ENCODE results near the gene MVB12A. TPM values are rescaled to one million over a fixed set of nuclear protein-coding genes. Genes with fewer than 3 reads are reported as not detected.

The MVB12A gene
- total RNA-seq, 1 donor from 2014 or later, result 33.9 TPM

DNA sequence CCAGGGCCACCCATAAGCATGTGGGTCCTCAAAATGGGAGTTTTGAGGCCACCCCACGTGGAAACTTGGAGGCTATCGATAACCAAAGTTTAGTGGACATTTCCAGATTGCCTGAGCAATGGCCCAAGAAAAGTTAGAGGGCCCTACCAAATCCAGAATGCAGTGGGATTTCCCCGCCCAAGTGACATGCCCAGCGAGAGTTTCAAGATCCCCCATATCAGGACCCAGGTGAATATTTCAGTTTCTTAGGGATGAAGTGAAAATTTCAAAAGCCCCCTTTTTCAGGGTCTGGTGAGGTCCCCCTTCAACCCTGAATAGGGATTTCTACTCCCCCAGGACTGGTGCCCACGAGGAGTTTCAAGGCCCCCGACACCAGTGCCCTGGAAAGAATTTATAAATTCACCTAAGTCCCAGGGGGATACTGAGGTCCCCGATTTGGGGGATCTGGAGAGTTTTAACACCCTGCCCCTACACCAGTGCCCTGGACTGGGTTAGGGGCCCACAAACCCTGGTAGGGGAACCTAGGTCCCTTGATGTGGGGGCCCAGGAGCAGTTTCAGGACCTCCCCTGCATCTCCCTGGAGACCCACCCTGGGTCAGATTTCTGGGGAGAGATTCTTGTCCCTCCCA is 15.1 kb upstream of the MVB12A start:
- no peak for DNase-seq (ENCODE audit: low read depth in 2 of 2)

GRCh38 chr19:17405250-17406045 is 14.4 kb upstream of the MVB12A start, which contains the start of gene BST2:
Gene BST2, minus strand, starts transcription at chr19:17405630. Its CDS starts 55 bp downstream, at chr19:17405575.
- peak; percentile 66 to 93 for DNase-seq (ENCODE audit: low read depth in 2 of 2)

DNA sequence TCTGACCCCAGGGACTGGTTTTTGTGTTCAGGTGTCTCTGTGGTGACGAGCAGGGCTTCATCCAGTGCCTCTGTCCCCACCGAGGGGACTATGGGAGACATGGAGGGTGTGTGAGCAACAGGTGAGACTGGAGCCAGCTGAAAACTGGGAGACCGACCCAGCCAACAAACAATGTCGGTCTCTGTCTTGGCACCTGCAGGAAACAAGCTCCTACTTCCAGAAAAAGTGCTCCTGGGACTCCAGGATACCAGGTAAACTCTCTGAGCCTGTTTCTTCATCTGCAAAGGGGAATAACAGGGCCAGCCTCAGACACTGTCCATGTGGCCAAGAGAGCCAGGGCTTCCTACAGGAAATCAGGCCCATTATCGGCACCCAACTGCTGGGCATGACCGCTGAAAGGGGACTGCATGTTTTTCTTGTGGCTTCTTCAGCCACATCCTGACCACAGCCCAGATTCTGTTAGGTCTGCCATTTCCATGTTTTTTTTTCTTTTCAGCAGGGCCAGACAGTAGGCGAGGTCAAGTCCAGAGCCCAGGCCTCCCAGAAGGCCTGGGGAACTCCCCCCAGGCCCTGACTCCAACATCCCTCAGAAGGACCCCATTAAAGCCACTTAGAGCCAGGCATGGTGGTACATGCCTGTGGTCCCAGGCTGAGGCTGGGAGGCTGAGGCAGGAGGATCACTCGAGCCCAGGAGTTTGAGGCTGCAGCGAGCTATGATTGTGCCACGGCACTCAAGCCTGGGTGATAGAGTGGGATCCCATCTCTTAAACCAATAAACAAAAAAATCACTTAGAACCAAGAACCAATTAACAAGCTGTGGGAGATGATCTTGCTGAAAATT is 13.6 kb upstream of the MVB12A start:
- DNase-seq (ENCODE audit: low read depth in 2 of 2), result peak in 1 of 2 donors; percentile 41

DNA sequence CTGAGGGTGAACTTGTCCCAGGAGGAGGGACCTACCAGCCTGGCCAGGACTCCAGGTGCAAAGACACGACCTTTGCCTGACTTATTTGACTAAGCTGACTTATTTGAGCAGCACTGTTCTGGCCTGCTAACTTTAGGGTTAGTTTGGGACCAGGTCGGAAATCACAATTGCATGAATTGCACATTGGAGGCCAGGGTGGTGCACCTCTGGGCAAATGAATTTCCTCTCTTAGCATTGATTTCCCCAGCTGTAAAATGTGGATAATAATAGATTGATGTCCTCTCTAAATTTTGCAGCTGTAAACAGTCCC is 13.0 kb upstream of the MVB12A start:
- DNase-seq (ENCODE audit: low read depth in 2 of 2), result no peak

GRCh38 chr19:17409990-17410389 is 9.9 kb upstream of the MVB12A start:
- no peak for DNase-seq (ENCODE audit: low read depth in 2 of 2)

DNA sequence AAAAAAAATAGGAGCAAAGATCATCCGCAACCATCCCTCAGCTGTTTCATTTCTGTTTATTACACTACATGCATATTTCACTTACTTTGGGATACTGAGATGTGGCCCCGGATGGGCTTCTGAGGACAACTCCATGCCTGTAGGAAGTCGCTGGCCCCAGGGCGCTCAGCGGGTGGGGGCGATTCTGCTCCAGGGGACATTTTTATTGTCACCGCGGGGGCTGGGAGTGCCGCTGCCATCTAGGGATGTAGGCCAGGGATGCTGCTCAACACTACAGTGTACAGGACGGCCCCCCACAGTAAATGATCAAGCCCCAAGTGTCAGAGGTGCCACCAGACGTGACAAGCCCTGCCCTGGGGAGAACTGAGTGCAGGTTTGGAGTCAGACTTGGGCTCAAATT is 8.0 kb upstream of the MVB12A start:
- DNase-seq (ENCODE audit: low read depth in 2 of 2), result no peak

DNA sequence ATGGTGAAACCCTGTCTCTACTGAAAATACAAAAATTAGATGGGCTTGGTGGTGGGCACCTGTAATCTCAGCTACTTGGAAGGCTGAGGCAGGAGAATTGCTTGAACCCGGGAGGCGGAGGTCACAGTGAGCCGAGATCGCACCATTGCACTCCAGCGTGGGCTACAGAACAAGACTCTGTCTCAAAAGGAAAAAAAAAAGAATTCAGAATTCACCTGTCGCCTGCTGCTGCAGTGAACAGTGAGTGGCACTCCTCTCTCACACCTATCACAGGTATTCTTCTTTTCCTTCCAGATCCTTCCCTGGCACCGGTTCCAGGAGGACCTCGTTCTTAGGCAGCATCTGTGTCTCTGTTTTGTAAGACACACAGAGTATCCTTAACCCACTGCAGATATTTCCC is 5.8 kb upstream of the MVB12A start:
- no peak for DNase-seq (ENCODE audit: low read depth in 2 of 2)

DNA sequence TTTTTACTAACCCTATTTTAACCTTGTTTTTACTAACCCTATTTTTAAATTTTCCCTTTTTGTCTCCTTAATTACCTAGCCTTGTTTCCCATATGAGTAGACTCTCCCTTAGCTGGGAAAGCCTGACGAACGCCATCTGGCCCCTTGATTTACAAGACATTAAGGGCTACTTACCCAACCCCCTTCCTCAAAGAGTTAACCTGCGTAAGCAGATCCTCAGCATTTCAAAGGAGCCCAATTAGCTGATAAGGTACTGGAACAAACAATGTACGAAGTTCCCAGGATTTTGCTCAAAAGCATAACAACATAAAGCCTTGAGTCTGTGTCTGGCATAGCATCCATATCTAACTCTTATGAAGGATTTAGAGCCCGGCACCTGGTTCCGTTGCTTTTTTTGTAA is 4.7 kb upstream of the MVB12A start:
- DNase-seq (ENCODE audit: low read depth in 2 of 2), result no peak

DNA sequence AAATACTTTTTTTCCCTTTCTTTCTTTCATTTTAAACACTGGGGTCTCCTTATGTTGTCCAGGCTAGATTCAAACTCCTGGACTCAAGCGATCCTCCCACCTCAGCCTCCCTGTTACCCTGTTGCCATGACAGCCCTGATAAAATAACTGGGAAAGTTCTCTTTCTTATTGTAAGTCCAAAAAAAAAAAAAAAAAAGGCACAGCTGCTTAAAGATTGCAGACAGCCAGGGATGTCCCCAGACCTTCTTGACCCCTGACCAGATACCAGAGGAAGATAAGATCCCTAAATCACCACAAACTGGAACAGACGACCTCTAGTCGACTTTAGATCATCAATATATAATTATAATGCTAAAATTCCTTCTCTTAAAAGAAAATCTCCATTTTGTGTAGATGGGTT is 1.1 kb upstream of the MVB12A start:
- DNase-seq (ENCODE audit: low read depth in 2 of 2), result no peak

DNA sequence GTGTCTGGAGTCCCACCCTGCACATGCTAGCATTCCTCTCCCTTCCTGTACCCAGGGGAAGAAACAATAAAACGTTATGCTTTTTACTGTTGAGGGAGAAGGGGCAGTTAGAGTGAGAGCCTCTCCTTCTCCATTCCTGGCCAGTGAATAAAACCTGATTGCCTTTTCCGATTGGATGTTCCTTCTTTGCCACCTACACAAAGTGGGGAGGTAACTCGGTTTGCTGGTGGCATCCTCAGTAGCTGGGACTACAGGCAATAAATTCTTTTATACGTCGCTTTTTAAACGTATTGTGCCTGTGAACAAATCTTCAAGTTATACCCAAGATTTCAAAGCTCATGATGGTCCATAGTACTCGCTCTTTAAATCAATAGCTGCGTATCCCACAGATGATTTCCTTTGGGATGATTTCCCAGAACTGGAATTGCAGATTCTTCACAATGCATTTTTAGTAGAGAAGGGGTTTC is 660 bp upstream of the MVB12A start:
- DNase-seq (ENCODE audit: low read depth in 2 of 2), result no peak

GRCh38 chr19:17420475-17420924 is 653 bp downstream of the MVB12A start:
- DNase-seq (ENCODE audit: low read depth in 2 of 2), result peak; percentile 51 to 60

- no peak for DNase-seq (ENCODE audit: low read depth in 2 of 2)
These were observed 2.1 kb downstream of the MVB12A start for GRCh38 chr19:17421942-17422341.

DNA sequence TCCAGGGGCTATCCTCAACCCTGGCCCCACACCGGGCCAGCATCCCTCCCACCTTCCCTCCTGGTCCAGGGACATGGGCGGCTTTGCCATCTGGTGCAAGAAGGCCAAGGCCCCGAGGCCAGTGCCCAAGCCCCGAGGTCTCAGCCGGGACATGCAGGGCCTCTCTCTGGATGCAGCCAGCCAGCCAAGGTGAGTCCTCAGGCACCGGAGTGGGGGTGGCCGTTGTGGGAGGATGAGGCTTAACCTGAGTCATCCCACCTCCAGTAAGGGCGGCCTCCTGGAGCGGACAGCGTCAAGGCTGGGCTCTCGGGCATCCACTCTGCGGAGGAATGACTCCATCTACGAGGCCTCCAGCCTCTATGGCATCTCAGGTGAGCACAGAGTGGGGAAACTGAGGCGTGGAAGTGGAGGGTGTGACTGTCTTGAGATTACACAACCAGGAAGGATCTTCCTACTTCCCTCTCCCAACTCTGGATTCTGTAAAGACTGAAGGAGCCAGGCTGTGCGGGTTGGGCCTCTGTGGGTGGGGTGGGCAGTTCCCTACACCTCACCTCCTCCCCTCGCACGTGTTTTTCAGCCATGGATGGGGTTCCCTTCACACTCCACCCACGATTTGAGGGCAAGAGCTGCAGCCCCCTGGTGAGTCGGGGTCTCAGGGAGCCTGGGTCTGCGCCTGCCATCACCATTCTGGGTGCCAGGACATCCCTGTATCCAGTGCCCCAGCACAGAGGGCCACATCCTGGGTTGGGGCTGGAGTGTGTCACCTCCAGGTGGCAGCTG is 3.8 kb downstream of the MVB12A start:
- no peak for DNase-seq (ENCODE audit: low read depth in 2 of 2)

- DNase-seq (ENCODE audit: low read depth in 2 of 2), result peak in 1 of 2 donors; percentile 27
These were observed 5.0 kb downstream of the MVB12A start for GRCh38 chr19:17424743-17425365.

- no peak for DNase-seq (ENCODE audit: low read depth in 2 of 2)
These were observed 9.8 kb downstream of the MVB12A start for GRCh38 chr19:17429641-17430113.

DNA sequence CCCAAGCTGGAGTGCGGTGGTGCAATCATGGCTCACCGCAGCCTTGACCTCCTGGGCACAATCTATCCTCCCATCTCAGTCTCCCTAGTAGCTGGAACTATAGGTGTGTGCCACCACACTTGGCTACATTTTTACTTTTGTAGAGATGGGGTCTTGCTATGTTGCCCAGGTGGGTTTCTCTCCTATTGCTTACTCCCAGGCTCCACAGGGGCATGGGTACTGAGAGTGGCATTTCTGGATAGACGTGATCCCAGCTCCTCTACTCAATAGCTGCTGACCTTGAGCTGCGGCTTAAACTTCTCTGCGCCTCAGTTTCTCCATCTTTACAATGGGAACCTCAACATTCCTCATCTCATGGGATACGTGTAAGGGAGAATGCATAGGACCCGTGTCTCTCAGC is 11.6 kb downstream of the MVB12A start:
- DNase-seq (ENCODE audit: low read depth in 2 of 2), result no peak

DNA sequence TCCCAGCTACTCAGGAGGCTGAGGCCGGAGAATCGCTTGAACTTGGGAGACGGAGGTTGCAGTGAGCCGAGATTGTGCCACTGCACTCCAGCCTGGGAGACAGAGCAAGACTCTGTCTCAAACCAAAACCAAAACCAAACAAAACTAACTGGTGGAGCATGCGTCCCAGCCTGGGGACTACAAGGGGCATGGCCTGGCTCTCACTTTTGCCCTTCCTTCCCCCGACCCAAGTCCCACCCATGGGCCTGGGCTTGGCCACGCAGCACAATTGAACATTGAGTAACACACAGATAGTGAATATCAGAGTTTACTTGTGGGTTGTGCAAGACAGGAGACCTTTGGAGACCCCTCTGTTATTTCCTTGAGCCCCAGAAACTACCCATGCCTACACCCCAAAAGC is 15.4 kb downstream of the MVB12A start:
- DNase-seq (ENCODE audit: low read depth in 2 of 2), result no peak

GRCh38 chr19:17436094-17436873 is 16.4 kb downstream of the MVB12A start:
- no peak for DNase-seq (ENCODE audit: low read depth in 2 of 2)

DNA sequence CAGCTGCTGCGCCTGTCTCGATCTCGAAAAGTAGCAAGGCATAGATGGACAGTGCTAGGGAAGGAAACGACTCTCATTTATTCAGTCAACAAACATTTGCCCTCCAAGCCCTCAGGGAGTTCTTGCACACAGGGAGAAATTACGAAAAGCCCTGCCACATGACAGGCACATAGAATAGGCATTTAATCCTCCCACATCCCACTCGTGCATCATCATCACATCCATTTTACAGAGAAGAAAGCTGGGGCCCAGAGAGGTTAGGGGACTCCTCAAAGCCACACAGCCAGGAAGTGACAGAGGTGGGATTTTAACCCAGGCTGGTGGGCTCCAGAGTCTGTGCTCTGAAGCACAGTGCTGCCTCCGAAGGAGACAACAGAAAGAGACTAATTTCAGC is 17.0 kb downstream of the MVB12A start:
- DNase-seq (ENCODE audit: low read depth in 2 of 2), result no peak

All from lung microvascular endothelial cell (primary cell).